B cell (primary cell): Measurements from ENCODE around the gene APOBEC3H. TPM values are rescaled to one million over a fixed set of nuclear protein-coding genes. Genes with fewer than 3 reads are reported as not detected.

Source experiments
- ATAC-seq: fragments of 200-7000 bp; cut with Tn5 transposase; one replicate; pipeline ENCODE4 v1.10.0; 2021; ENCODE audit warnings: low read depth, mild to moderate bottlenecking, moderate number of reproducible peaks, moderate library complexity
- CTCF ChIA-PET: fragments of 350-600 bp; sonication (Branson Sonifier 250); formaldehyde crosslinking; loops from one replicate; lab custom pipeline; 2021; ENCODE audit warnings: antibody characterized with exemption, inconsistent platforms; lab: Charles Lee
- POLR2A ChIA-PET: fragments of 350-600 bp; sonication (Branson Sonifier 250); formaldehyde crosslinking; loops from one replicate; lab custom pipeline; 2021; ENCODE audit warnings: antibody characterized with exemption; lab: Charles Lee
- DNase-seq: peaks from one replicate; pipeline ENCODE4 v3.0.0; 2013
- H2AFZ ChIP-seq: 2 replicates; pipeline ENCODE4 v1.6.1; 2012; ENCODE audit warnings: mild to moderate bottlenecking, low read depth, low read length; ENCODE audit not compliant: insufficient read depth, poor library complexity, severe bottlenecking
- H3K27ac ChIP-seq, 2 donors: 1 replicate in 1 of 2; 2 replicates in 1 of 2; pipeline ENCODE4 v1.5.1; 2012 to 2013; ENCODE audit warnings: low read length in 2 of 2, mild to moderate bottlenecking in 2 of 2, moderate library complexity in 1 of 2
- H3K27me3 ChIP-seq, 4 experiments: fragments of 200-600 bp in 1 of 4; sonication (generic) in 1 of 4; replicated peaks in 1 of 4; 1 replicate in 2 of 4; 2 replicates in 2 of 4; pipeline versions ENCODE4 v1.6.1 to v1.7.0; 2013 to 2016; ENCODE audit warnings: low read length in 3 of 4, mild to moderate bottlenecking in 2 of 4, mixed read lengths in 1 of 4, moderate library complexity in 1 of 4; ENCODE audit not compliant: insufficient read depth in 4 of 4, control insufficient read depth in 3 of 4; ENCODE audit errors: control extremely low read depth in 1 of 4
- H3K36me3 ChIP-seq, 2 experiments: replicated peaks in 1 of 2; 1 replicate in 1 of 2; 2 replicates in 1 of 2; pipeline versions ENCODE4 v1.6.1 to v1.7.1; 2013; ENCODE audit warnings: low read length in 1 of 2; ENCODE audit not compliant: insufficient read depth in 2 of 2, control insufficient read depth in 1 of 2; ENCODE audit errors: control extremely low read depth in 1 of 2, extremely low read depth in 1 of 2
- H3K4me1 ChIP-seq, 2 donors: fragments of 200-600 bp in 1 of 2; sonication (generic) in 1 of 2; 1 replicate in 1 of 2; 2 replicates in 1 of 2; pipeline versions ENCODE4 v1.5.1 to v1.6.1; 2013 to 2017; ENCODE audit warnings: low read length in 2 of 2; ENCODE audit not compliant: control insufficient read depth in 2 of 2, insufficient read depth in 2 of 2
- H3K4me2 ChIP-seq: replicated peaks from 2 replicates; pipeline ENCODE3; 2012; ENCODE audit warnings: mild to moderate bottlenecking, low read depth, low read length; ENCODE audit not compliant: poor library complexity, severe bottlenecking
- H3K4me3 ChIP-seq, 5 experiments: fragments of 200-600 bp in 1 of 5; sonication (generic) in 1 of 5; 1 replicate in 3 of 5; 2 replicates in 2 of 5; pipeline versions ENCODE4 v1.5.1 to v1.7.0; 2011 to 2016; ENCODE audit warnings: low read length in 4 of 5, mild to moderate bottlenecking in 4 of 5, low read depth in 2 of 5, control low read depth in 1 of 5, moderate library complexity in 1 of 5; ENCODE audit not compliant: insufficient read depth in 1 of 5; ENCODE audit errors: control extremely low read depth in 1 of 5, extremely low read depth in 1 of 5
- H3K79me2 ChIP-seq: fragments of 200-600 bp; sonication (generic); one replicate; pipeline ENCODE4 v1.6.0; 2016; ENCODE audit warnings: low read length; ENCODE audit not compliant: control insufficient read depth, insufficient read depth
- H3K9ac ChIP-seq: fragments of 200-600 bp; sonication (generic); 2 replicates; pipeline ENCODE4 v1.6.1; 2017; ENCODE audit warnings: mild to moderate bottlenecking, low read length, moderate library complexity
- H3K9me3 ChIP-seq, 3 donors: one replicate each; pipeline versions ENCODE4 v1.6.1 to v1.7.1; 2013; ENCODE audit warnings: low read length in 2 of 3; ENCODE audit not compliant: control insufficient read depth in 2 of 3, insufficient read depth in 1 of 3; ENCODE audit errors: control extremely low read depth in 1 of 3
- H4K20me1 ChIP-seq: 2 replicates; pipeline ENCODE4 v1.6.0; 2012; ENCODE audit warnings: mild to moderate bottlenecking, low read length; ENCODE audit not compliant: insufficient read depth, control insufficient read depth, poor library complexity, severe bottlenecking
- H3K27ac Mint-ChIP-seq: one replicate; pipeline ENCODE4 v1.8.0; 2021; ENCODE audit warnings: mixed read lengths
- H3K27me3 Mint-ChIP-seq: one replicate; pipeline ENCODE4 v1.8.0; 2021; ENCODE audit warnings: mixed read lengths
- H3K4me1 Mint-ChIP-seq: one replicate; pipeline ENCODE4 v1.8.0; 2021; ENCODE audit warnings: mixed read lengths
- H3K4me3 Mint-ChIP-seq: one replicate; pipeline ENCODE4 v1.8.0; 2021; ENCODE audit warnings: mixed read lengths
- H3K9me3 Mint-ChIP-seq: one replicate; pipeline ENCODE4 v1.8.0; 2022; ENCODE audit warnings: mixed read lengths; ENCODE audit not compliant: insufficient read depth
- CTCF ChIP-seq: fragments of 200-600 bp; IDR thresholded peaks from one replicate; pipeline ENCODE4 v1.8.0; 2022; ENCODE audit warnings: antibody characterized with exemption, mild to moderate bottlenecking
- EZH2 ChIP-seq: IDR thresholded peaks from 2 replicates; pipeline ENCODE4 v1.6.1; 2012; ENCODE audit warnings: borderline replicate concordance, low read depth, mild to moderate bottlenecking, moderate library complexity, low read length; ENCODE audit not compliant: insufficient read depth, poor library complexity, severe bottlenecking
- WGBS: methylation state at CpG from one replicate; pipeline ENCODE4 v1.1.5; 2013; ENCODE audit warnings: missing lambda C conversion rate; ENCODE audit not compliant: insufficient coverage; 5-methylcytosine and 5-hydroxymethylcytosine counted together
- intact Hi-C: fragments of 100-400 bp; cut with micrococcal nuclease; formaldehyde crosslinking; loops from one replicate; pipeline ENCODE4 v1.10.0; 2022
- polyA plus RNA-seq: library from polyadenylated mRNA; depleted of rRNA; stranded (reverse); fragments of >200 nt; gene quantifications from 2 replicates; pipeline ENCODE4 v1.2.3, GENCODE V29; 2012
- total RNA-seq, 2 donors: library from RNA; stranded (reverse); fragments of 120-200 nt in 1 of 2; gene quantifications; 1 replicate in 1 of 2; 2 replicates in 1 of 2; pipeline versions ENCODE4 v1.2.3 to v1.2.4, GENCODE V29; 2013 to 2022

APOBEC3H gene
- total and polyA plus RNA-seq, 2 donors (not counting 1 experiment from before 2014, with no cell fraction given) = 0.59 to 1.4 TPM

GRCh38 chr22:39148026-39148726 lies 51.1 kb downstream of the APOBEC3H start:
- H4K20me1 ChIP-seq = peaks cover 19% of the 10 kb centered on the region
- intact Hi-C loops = no loop called here
- H3K27me3 ChIP-seq = peaks cover 0 to 1% (median 0%) of the 10 kb centered on the region in 4 experiments
- TF ChIP-seq CTCF (no peak), EZH2 (no peak)
- CTCF ChIA-PET = interaction anchor here (0.8 to 2.1 kb wide), 7 partner anchors 13 to 278 kb away, joined by 3 to 8 read pairs (median 4); no protein-coding TSS in a partner anchor
- peaks cover 87% of the 10 kb centered on the region for H3K79me2 ChIP-seq
- H2AFZ ChIP-seq = no peak overlapping the region
- ATAC-seq (no peak), DNase-seq (no peak)
- POLR2A ChIA-PET = interaction anchor here (0.6 to 1.9 kb wide), 2 partner anchors 171 to 445 kb away, joined by 4 to 17 read pairs; partner anchors contain the start of gene RPL3
- H3K4me1 ChIP-seq = peaks cover 67 to 78% of the 10 kb centered on the region in 2 donors
- 94% methylated on average over 11 of the region's 16 CpGs for WGBS
- no peaks in the 10 kb centered on the region for H3K9me3 ChIP-seq
- peaks cover 0 to 22% of the 10 kb centered on the region in 2 experiments for H3K36me3 ChIP-seq
- peak overlapping the region; percentile 85 for H3K4me2 ChIP-seq
- peak overlapping the region; percentile 90 for H3K4me3 Mint-ChIP-seq
- peak overlapping the region; percentile 50 for H3K9ac ChIP-seq
- H3K27me3 Mint-ChIP-seq = no peaks in the 10 kb centered on the region
- H3K4me1 Mint-ChIP-seq = peaks cover 65% of the 10 kb centered on the region
- H3K4me3 ChIP-seq = no peak overlapping the region
- H3K9me3 Mint-ChIP-seq = no peaks in the 10 kb centered on the region
- H3K27ac ChIP-seq = peak overlapping the region; percentile 91 to 97
- H3K27ac Mint-ChIP-seq = peak overlapping the region; percentile 90
